H1 (cell line): ENCODE data around the gene LRPPRC.

ENCODE experiments used
- CTCF ChIP-seq, 3 experiments: IDR thresholded peaks; 1 replicate in 2 of 3; 2 replicates in 1 of 3; pipeline versions ENCODE4 v1.5.1 to v1.6.1; 2011; ENCODE audit warnings: low read length in 3 of 3, mild to moderate bottlenecking in 3 of 3, inconsistent platforms in 2 of 3, low read depth in 1 of 3, moderate library complexity in 1 of 3; ENCODE audit not compliant: insufficient read depth in 1 of 3; ENCODE audit errors: control extremely low read depth in 1 of 3
- EGR1 ChIP-seq: IDR thresholded peaks from 2 replicates; pipeline ENCODE4 v1.6.1; 2011; ENCODE audit warnings: low read depth, low read length, borderline replicate concordance
- EZH2 ChIP-seq: fragments of 200-600 bp; sonication (generic); IDR thresholded peaks from 2 replicates; pipeline ENCODE4 v1.7.1; 2012; ENCODE audit warnings: low read depth, mild to moderate bottlenecking, moderate library complexity, low read length, inconsistent platforms; ENCODE audit not compliant: severe bottlenecking

- no peak for TF ChIP-seq CTCF (IDR thresholded peaks at IDR 0.05; ENCODE audit: control extremely low read depth in 1 of 3, insufficient read depth in 1 of 3, low read depth in 1 of 3, low read length in 3 of 3)
- TF ChIP-seq EZH2 = no peak
- TF ChIP-seq EGR1 = no peak
Measured at GRCh38 chr2:43855292-43855691, 140.5 kb downstream of the LRPPRC start.
